ENCODE results near the gene MRPS30.

MRPS30 gene

DNA sequence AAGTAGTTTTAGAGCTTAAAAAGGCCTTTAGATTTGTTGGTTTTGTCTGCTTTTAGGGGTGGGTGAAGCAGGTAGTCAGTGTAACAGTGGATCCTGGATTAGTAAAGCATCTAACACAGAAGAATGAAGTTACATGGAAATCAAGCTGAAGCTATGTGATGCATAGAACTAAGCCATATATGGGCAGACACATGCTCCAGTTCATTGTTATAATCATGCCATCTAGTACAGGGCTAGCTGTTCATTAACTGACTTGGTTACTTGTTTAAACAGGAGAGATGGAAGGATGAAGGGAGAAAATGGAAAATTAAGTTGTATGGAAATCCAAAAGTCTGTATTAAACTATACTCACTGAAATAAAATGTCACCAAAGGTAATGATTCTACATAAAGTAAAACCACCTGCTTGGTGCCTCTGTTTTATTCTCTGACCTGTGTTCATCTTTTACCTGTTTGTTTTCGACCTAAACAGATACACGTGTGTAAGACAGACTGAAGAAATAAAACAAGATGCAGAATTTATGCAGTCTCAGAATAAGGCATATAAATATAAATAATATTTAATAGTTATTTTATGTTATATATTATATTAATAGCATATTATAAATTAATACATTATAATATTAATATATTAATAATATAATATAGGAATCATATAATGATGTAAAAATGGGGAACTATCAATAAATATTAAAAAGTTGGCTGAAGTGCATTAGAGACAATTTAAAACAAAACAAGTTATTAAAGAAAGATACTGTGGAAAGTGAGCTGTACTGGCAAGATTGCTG, 33.9 kb downstream of the MRPS30 start:
- Histone ChIP-seq H3K36me3 (ENCODE audit: control insufficient read depth, insufficient read depth, low read length) (no peaks in the 10 kb centered on the region), H3K4me3 (replicated peaks; ENCODE audit: low read depth, low read length) (no peak overlapping the region), H3K27me3 (replicated peaks; ENCODE audit: control insufficient read depth, insufficient read depth, low read length) (no peaks in the 10 kb centered on the region)
- TF ChIP-seq, protein P1, sequence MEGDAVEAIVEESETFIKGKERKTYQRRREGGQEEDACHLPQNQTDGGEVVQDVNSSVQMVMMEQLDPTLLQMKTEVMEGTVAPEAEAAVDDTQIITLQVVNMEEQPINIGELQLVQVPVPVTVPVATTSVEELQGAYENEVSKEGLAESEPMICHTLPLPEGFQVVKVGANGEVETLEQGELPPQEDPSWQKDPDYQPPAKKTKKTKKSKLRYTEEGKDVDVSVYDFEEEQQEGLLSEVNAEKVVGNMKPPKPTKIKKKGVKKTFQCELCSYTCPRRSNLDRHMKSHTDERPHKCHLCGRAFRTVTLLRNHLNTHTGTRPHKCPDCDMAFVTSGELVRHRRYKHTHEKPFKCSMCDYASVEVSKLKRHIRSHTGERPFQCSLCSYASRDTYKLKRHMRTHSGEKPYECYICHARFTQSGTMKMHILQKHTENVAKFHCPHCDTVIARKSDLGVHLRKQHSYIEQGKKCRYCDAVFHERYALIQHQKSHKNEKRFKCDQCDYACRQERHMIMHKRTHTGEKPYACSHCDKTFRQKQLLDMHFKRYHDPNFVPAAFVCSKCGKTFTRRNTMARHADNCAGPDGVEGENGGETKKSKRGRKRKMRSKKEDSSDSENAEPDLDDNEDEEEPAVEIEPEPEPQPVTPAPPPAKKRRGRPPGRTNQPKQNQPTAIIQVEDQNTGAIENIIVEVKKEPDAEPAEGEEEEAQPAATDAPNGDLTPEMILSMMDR (IDR thresholded peaks at IDR 0.05; ENCODE audit: insufficient read depth, low read length, poor library complexity, severe bottlenecking): no peak
- DNase-seq (ENCODE audit: extremely low read depth, insufficient read length): no peak

DNA sequence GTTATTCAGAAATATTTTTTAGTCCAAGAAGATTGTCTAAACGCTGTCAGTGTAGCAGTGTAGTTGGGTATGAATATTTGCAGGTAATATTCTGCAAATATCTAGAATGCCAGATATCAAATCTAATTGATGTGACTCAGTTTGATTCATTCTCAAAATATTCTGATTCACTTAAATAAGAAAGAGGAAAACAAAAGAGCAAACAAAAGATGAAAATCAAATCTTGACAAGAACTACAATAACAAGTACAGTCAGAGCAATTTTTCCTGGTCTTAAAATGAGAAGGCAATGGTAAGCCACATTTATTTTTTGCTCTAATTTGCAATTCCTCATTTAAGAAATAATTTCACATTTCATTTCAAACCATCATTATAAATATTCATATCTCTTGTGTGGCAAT, 36.0 kb downstream of the MRPS30 start:
- Histone ChIP-seq H3K27me3 (replicated peaks; ENCODE audit: control insufficient read depth, insufficient read depth, low read length) (no peaks in the 10 kb centered on the region), H3K4me3 (replicated peaks; ENCODE audit: low read depth, low read length) (no peak overlapping the region), H3K36me3 (ENCODE audit: control insufficient read depth, insufficient read depth, low read length) (no peaks in the 10 kb centered on the region)
- DNase-seq (ENCODE audit: extremely low read depth, insufficient read length): no peak
- TF ChIP-seq, protein P1 (IDR thresholded peaks at IDR 0.05; ENCODE audit: insufficient read depth, low read length, poor library complexity, severe bottlenecking): no peak

DNA sequence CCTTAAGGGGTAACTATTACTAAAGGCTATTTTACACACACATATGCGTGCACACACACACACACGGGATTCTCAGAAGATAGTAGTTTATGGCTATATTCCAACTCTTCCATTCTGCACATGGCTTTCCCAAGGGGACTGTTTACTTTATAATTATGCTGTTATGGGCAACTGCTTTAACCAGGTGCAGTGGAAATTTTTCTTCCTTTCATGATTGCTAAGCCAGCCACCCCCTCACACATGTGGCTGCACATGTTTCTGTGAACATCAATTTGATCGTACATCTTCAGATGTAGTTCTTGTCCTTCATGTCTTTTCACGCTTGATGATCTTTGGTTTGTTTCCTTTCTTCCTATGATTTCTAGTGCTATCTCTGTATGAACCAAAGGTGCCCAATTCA, 37.0 kb downstream of the MRPS30 start:
- Histone ChIP-seq H3K36me3 (ENCODE audit: control insufficient read depth, insufficient read depth, low read length) (no peaks in the 10 kb centered on the region), H3K27me3 (replicated peaks; ENCODE audit: control insufficient read depth, insufficient read depth, low read length) (no peaks in the 10 kb centered on the region), H3K4me3 (replicated peaks; ENCODE audit: low read depth, low read length) (no peak overlapping the region)
- TF ChIP-seq, protein P1 (IDR thresholded peaks at IDR 0.05; ENCODE audit: insufficient read depth, low read length, poor library complexity, severe bottlenecking): no peak
- no peak for DNase-seq (ENCODE audit: extremely low read depth, insufficient read length)

DNA sequence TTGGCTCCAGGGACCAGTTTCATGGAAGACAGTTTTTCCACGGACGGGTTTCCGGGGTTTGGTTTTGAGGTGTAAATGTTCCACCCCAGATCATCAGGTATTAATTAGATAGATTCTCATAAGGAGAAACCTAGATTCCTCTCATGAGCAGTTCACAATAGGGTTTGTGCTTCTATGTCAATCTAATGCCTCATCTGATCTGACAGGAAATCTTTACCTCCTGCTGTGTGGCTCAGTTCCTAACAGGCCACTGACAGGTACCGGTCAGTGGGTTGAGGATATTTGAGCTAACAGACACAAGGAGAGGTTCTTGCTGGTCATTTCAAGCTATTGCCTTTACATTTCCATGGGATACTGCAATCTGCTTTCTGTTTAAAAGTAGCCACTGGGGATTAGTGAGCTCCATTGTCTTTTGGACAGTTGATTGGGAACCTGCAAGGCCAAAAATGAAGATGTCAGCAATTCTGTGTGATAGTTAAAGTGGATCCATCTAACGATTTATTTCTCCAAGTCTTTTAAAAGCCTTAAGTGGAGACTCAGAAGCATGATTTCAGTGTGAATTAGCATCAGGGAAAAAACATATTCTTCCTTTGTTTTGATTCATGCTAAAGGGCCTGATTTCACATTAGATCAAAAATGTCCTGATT, 38.6 kb downstream of the MRPS30 start:
- no peak for DNase-seq (ENCODE audit: extremely low read depth, insufficient read length)

DNA sequence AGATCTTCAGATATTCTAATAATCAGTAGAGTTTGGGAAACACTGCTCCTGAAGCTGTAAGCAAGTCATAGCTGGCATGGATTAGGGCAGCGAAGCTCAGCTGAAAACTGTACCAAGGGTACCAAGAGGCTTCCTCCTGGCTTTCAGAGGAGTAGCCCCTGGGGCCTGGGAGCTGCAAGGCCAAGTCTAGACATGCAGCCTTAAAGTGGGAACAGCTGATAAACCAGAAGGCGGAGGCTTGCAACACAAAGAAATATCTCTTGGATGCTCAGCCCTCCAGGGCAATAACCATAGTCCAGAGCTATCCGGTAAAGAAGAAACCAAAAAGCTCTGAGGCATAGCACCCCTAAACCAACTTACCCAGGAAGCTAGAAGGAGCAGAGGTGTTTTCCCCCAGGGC, 51.5 kb downstream of the MRPS30 start:
- Histone ChIP-seq H3K36me3 (ENCODE audit: control insufficient read depth, insufficient read depth, low read length) (no peaks in the 10 kb centered on the region), H3K27me3 (replicated peaks; ENCODE audit: control insufficient read depth, insufficient read depth, low read length) (no peaks in the 10 kb centered on the region), H3K4me3 (replicated peaks; ENCODE audit: low read depth, low read length) (no peak overlapping the region)
- TF ChIP-seq, protein P1 (IDR thresholded peaks at IDR 0.05; ENCODE audit: insufficient read depth, low read length, poor library complexity, severe bottlenecking): no peak
- no peak for DNase-seq (ENCODE audit: extremely low read depth, insufficient read length)

More for the DNA sequence above, 38.6 kb downstream of the MRPS30 start:
- Histone ChIP-seq H3K27me3 (replicated peaks; ENCODE audit: control insufficient read depth, insufficient read depth, low read length) (no peaks in the 10 kb centered on the region), H3K36me3 (ENCODE audit: control insufficient read depth, insufficient read depth, low read length) (no peaks in the 10 kb centered on the region), H3K4me3 (replicated peaks; ENCODE audit: low read depth, low read length) (no peak overlapping the region)
- TF ChIP-seq, protein P1 (IDR thresholded peaks at IDR 0.05; ENCODE audit: insufficient read depth, low read length, poor library complexity, severe bottlenecking): no peak
